ENCODE data around the gene HTR1E.
"Not testable (repeated sequence)": the region's sequence is repeated elsewhere in the genome, so short reads cannot be mapped to it uniquely, and the experiment has no call there.

HTR1E gene

GRCh38 chr6:86961455-86962200 is 24.3 kb downstream of the HTR1E start:
- TF ChIP-seq ZFX (IDR thresholded peaks at IDR 0.05) = no peak
- H3K27ac ChIP-seq = no peak overlapping the region

GRCh38 chr6:86963352-86963751 is 26.0 kb downstream of the HTR1E start:
- TF ChIP-seq ZFX (IDR thresholded peaks at IDR 0.05) = no peak
- TF ChIP-seq CTCF (conservative IDR thresholded peaks at IDR 0.05) = no peak
- no peak overlapping the region for H3K27ac ChIP-seq

GRCh38 chr6:86964029-86964579 is 26.8 kb downstream of the HTR1E start:
- TF ChIP-seq CTCF (conservative IDR thresholded peaks at IDR 0.05) (no peak), ZFX (IDR thresholded peaks at IDR 0.05) (no peak)
- H3K27ac ChIP-seq = no peak overlapping the region

GRCh38 chr6:86966271-86966670 is 28.9 kb downstream of the HTR1E start:
- TF ChIP-seq ZFX (IDR thresholded peaks at IDR 0.05) (no peak), CTCF (conservative IDR thresholded peaks at IDR 0.05) (no peak)

GRCh38 chr6:86969573-86969972 is 32.2 kb downstream of the HTR1E start:
- no peak overlapping the region for H3K27ac ChIP-seq
- no peak for TF ChIP-seq ZFX (IDR thresholded peaks at IDR 0.05)
- no peak for TF ChIP-seq CTCF (conservative IDR thresholded peaks at IDR 0.05)

More at GRCh38 chr6:86966271-86966670, 28.9 kb downstream of the HTR1E start:
- H3K27ac ChIP-seq = no peak overlapping the region

DNA sequence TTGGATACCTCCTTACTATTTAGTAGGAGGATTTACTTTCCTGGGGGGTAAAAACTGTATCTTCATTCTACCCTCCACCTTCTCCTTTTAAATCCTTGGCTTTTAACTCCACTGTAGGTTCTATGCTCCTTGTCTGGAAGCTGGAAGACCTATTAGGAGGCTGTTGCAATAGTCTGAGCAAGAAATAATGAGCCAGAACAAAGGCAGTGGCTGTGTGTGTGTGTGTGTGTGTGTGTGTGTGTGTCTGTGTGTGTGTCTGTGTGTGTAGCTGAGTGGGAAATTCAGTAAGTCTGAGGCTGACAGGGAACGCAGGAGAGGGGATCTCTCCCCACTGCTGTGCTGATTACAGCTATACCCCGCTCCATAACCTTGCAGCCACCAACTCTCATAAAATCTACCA is 35.8 kb downstream of the HTR1E start:
- no peak overlapping the region for H3K27ac ChIP-seq
- TF ChIP-seq CTCF (conservative IDR thresholded peaks at IDR 0.05) = no peak

- no peak overlapping the region for H3K27ac ChIP-seq
- TF ChIP-seq ZFX (IDR thresholded peaks at IDR 0.05) (no peak), CTCF (conservative IDR thresholded peaks at IDR 0.05) (no peak)
These were observed 40.9 kb downstream of the HTR1E start for GRCh38 chr6:86978251-86978650.

DNA sequence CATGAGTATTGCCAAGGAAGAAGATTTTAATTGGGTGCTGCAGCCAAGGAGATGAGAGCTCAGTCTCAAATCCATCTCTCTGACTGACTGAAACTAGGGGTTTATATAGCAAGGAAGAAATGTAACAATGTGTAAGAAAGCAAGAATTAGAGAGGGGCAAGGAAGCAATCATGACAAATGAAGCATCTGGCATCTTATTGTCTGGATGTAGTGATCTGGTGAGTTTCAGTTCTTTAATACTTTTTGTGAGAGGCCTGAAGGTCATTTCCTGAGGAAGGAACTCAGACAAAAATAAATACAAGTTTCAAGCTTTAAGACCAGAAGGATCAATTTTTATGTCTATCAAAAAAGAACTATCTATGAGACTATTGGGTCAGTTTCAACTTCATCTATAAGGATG is 64.2 kb downstream of the HTR1E start:
- TF ChIP-seq ZFX (IDR thresholded peaks at IDR 0.05) = no peak
- no peak for TF ChIP-seq CTCF (conservative IDR thresholded peaks at IDR 0.05)
- no peak overlapping the region for H3K27ac ChIP-seq

DNA sequence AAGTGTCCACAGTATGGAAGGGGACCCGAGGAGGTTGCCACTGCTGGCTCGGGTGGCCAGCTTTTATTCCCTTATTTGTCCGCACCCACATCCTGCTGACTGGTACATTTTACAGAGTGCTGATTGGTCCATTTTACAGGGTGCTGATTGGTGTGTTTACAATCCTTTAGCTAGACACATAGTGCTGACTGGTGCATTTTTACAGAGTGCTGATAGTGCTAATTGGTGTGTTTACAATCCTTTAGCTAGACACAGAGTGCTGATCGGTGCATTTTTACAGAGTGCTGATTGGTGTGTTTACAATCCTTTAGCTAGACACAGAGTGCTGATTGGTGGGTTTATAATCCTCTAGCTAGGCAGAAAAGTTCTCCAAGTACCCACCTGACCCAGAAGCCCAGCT is 65.1 kb downstream of the HTR1E start:
- not testable (repeated sequence) for H3K27ac ChIP-seq

GRCh38 chr6:87006541-87006940 is 69.2 kb downstream of the HTR1E start:
- not testable (repeated sequence) for H3K27ac ChIP-seq

DNA sequence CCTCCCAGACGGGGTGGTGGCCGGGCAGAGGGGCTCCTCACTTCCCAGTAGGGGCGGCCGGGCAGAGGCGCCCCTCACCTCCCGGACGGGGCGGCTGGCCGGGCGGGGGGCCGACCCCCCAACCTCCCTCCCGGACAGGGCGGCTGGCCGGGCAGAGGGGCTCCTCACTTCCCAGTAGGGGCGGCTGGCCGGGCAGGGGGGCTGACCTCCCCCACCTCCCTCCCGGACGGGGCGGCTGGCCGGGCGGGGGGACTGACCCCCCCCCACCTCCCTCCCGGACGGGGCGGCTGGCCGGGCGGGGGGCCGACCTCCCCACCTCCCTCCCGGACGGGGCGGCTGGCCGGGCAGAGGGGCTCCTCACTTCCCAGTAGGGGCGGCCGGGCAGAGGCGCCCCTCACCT is 72.3 kb downstream of the HTR1E start:
- not testable (repeated sequence) for H3K27ac ChIP-seq
